ENCODE results near the gene ZNF845.

DNA sequence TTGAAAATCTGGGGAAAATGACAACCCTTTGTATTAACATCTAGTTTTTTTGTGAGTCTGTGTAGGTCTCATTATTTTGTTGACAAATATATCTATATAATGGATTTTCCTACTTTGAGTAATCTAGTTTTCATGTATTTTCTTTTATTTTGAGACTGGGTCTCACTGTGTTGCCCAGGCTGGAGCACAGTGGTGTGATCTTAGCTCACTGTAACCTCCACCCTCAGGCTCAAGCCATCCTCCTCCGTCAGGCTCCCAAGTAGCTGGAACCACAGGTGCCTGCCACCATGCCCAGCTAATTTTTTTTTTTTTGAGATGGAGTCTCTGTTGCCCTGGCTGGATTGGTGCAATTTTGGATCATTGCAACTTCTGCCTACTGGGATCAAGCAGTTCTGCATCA lies 41.2 kb downstream of the ZNF845 start:
- TF ChIP-seq, protein P1, sequence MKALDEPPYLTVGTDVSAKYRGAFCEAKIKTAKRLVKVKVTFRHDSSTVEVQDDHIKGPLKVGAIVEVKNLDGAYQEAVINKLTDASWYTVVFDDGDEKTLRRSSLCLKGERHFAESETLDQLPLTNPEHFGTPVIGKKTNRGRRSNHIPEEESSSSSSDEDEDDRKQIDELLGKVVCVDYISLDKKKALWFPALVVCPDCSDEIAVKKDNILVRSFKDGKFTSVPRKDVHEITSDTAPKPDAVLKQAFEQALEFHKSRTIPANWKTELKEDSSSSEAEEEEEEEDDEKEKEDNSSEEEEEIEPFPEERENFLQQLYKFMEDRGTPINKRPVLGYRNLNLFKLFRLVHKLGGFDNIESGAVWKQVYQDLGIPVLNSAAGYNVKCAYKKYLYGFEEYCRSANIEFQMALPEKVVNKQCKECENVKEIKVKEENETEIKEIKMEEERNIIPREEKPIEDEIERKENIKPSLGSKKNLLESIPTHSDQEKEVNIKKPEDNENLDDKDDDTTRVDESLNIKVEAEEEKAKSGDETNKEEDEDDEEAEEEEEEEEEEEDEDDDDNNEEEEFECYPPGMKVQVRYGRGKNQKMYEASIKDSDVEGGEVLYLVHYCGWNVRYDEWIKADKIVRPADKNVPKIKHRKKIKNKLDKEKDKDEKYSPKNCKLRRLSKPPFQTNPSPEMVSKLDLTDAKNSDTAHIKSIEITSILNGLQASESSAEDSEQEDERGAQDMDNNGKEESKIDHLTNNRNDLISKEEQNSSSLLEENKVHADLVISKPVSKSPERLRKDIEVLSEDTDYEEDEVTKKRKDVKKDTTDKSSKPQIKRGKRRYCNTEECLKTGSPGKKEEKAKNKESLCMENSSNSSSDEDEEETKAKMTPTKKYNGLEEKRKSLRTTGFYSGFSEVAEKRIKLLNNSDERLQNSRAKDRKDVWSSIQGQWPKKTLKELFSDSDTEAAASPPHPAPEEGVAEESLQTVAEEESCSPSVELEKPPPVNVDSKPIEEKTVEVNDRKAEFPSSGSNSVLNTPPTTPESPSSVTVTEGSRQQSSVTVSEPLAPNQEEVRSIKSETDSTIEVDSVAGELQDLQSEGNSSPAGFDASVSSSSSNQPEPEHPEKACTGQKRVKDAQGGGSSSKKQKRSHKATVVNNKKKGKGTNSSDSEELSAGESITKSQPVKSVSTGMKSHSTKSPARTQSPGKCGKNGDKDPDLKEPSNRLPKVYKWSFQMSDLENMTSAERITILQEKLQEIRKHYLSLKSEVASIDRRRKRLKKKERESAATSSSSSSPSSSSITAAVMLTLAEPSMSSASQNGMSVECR (CRISPR knock-in tag; IDR thresholded peaks at IDR 0.05; ENCODE audit: borderline replicate concordance): no peak
- TF ChIP-seq, protein P2, sequence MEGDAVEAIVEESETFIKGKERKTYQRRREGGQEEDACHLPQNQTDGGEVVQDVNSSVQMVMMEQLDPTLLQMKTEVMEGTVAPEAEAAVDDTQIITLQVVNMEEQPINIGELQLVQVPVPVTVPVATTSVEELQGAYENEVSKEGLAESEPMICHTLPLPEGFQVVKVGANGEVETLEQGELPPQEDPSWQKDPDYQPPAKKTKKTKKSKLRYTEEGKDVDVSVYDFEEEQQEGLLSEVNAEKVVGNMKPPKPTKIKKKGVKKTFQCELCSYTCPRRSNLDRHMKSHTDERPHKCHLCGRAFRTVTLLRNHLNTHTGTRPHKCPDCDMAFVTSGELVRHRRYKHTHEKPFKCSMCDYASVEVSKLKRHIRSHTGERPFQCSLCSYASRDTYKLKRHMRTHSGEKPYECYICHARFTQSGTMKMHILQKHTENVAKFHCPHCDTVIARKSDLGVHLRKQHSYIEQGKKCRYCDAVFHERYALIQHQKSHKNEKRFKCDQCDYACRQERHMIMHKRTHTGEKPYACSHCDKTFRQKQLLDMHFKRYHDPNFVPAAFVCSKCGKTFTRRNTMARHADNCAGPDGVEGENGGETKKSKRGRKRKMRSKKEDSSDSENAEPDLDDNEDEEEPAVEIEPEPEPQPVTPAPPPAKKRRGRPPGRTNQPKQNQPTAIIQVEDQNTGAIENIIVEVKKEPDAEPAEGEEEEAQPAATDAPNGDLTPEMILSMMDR (IDR thresholded peaks at IDR 0.05): no peak
- TF ChIP-seq, protein P3, sequence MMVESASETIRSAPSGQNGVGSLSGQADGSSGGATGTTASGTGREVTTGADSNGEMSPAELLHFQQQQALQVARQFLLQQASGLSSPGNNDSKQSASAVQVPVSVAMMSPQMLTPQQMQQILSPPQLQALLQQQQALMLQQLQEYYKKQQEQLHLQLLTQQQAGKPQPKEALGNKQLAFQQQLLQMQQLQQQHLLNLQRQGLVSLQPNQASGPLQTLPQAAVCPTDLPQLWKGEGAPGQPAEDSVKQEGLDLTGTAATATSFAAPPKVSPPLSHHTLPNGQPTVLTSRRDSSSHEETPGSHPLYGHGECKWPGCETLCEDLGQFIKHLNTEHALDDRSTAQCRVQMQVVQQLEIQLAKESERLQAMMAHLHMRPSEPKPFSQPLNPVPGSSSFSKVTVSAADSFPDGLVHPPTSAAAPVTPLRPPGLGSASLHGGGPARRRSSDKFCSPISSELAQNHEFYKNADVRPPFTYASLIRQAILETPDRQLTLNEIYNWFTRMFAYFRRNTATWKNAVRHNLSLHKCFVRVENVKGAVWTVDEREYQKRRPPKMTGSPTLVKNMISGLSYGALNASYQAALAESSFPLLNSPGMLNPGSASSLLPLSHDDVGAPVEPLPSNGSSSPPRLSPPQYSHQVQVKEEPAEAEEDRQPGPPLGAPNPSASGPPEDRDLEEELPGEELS (CRISPR knock-in tag; IDR thresholded peaks at IDR 0.05): no peak
- no peak for TF ChIP-seq SMAD3 (CRISPR knock-in tag; IDR thresholded peaks at IDR 0.05; ENCODE audit: borderline replicate concordance)
- TF ChIP-seq SP1 (CRISPR knock-in tag; conservative IDR thresholded peaks at IDR 0.05): no peak
- no peak for TF ChIP-seq ZNF138 (CRISPR knock-in tag; conservative IDR thresholded peaks at IDR 0.05)
- TF ChIP-seq, protein P4, sequence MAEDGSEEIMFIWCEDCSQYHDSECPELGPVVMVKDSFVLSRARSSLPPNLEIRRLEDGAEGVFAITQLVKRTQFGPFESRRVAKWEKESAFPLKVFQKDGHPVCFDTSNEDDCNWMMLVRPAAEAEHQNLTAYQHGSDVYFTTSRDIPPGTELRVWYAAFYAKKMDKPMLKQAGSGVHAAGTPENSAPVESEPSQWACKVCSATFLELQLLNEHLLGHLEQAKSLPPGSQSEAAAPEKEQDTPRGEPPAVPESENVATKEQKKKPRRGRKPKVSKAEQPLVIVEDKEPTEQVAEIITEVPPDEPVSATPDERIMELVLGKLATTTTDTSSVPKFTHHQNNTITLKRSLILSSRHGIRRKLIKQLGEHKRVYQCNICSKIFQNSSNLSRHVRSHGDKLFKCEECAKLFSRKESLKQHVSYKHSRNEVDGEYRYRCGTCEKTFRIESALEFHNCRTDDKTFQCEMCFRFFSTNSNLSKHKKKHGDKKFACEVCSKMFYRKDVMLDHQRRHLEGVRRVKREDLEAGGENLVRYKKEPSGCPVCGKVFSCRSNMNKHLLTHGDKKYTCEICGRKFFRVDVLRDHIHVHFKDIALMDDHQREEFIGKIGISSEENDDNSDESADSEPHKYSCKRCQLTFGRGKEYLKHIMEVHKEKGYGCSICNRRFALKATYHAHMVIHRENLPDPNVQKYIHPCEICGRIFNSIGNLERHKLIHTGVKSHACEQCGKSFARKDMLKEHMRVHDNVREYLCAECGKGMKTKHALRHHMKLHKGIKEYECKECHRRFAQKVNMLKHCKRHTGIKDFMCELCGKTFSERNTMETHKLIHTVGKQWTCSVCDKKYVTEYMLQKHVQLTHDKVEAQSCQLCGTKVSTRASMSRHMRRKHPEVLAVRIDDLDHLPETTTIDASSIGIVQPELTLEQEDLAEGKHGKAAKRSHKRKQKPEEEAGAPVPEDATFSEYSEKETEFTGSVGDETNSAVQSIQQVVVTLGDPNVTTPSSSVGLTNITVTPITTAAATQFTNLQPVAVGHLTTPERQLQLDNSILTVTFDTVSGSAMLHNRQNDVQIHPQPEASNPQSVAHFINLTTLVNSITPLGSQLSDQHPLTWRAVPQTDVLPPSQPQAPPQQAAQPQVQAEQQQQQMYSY (CRISPR knock-in tag; IDR thresholded peaks at IDR 0.05): no peak
- TF ChIP-seq, protein P5, sequence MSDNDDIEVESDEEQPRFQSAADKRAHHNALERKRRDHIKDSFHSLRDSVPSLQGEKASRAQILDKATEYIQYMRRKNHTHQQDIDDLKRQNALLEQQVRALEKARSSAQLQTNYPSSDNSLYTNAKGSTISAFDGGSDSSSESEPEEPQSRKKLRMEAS (CRISPR knock-in tag; IDR thresholded peaks at IDR 0.05): no peak
- no peak for TF ChIP-seq IRF2 (CRISPR knock-in tag; IDR thresholded peaks at IDR 0.05; ENCODE audit: borderline replicate concordance, low read depth)
- TF ChIP-seq NFYB (CRISPR knock-in tag; conservative IDR thresholded peaks at IDR 0.05; ENCODE audit: low read depth): no peak
- TF ChIP-seq, protein P6, sequence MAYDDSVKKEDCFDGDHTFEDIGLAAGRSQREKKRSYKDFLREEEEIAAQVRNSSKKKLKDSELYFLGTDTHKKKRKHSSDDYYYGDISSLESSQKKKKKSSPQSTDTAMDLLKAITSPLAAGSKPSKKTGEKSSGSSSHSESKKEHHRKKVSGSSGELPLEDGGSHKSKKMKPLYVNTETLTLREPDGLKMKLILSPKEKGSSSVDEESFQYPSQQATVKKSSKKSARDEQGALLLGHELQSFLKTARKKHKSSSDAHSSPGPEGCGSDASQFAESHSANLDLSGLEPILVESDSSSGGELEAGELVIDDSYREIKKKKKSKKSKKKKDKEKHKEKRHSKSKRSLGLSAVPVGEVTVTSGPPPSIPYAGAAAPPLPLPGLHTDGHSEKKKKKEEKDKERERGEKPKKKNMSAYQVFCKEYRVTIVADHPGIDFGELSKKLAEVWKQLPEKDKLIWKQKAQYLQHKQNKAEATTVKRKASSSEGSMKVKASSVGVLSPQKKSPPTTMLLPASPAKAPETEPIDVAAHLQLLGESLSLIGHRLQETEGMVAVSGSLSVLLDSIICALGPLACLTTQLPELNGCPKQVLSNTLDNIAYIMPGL (CRISPR knock-in tag; IDR thresholded peaks at IDR 0.05): no peak
- TF ChIP-seq, protein P7, sequence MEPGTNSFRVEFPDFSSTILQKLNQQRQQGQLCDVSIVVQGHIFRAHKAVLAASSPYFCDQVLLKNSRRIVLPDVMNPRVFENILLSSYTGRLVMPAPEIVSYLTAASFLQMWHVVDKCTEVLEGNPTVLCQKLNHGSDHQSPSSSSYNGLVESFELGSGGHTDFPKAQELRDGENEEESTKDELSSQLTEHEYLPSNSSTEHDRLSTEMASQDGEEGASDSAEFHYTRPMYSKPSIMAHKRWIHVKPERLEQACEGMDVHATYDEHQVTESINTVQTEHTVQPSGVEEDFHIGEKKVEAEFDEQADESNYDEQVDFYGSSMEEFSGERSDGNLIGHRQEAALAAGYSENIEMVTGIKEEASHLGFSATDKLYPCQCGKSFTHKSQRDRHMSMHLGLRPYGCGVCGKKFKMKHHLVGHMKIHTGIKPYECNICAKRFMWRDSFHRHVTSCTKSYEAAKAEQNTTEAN (CRISPR knock-in tag; IDR thresholded peaks at IDR 0.05): no peak
- no peak for TF ChIP-seq NR3C1 (CRISPR knock-in tag; conservative IDR thresholded peaks at IDR 0.05; ENCODE audit: low read depth)
- TF ChIP-seq TCF7 (CRISPR knock-in tag; IDR thresholded peaks at IDR 0.05; ENCODE audit: low read depth): no peak
